ENCODE measurements around the gene TBC1D16.

TBC1D16 gene

DNA sequence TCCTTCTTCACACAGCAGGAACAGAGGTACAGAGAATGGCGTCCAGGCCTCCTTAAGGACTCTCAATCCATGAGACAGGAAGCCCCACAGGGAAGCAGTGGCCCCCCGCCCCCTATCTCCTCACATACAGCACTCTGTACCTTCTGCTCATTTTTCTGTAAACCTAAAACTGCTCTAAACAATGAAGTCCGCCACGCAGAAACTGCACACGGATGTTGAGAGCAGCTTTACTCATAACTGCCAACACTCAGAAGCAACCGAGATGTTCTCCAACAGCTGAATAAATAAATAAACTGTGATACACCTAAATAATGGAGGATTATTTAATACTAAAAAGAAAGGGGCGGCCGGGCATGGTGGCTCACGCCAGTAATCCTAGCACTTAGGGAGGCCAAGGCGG, 9.9 kb downstream of the TBC1D16 start:
- H3K4me2 ChIP-seq = no peak overlapping the region
- H3K36me3 ChIP-seq (ENCODE audit: insufficient read depth) = no peaks in the 10 kb centered on the region
- no peak overlapping the region for H3K4me3 ChIP-seq (IDR thresholded peaks at IDR 0.05; ENCODE audit: insufficient read depth, low read depth, low read length)
- no peaks in the 10 kb centered on the region for H3K79me2 ChIP-seq (ENCODE audit: insufficient read depth, low read depth)
- no peaks in the 10 kb centered on the region for H4K20me1 ChIP-seq (ENCODE audit: insufficient read depth)
- H3K27me3 ChIP-seq (ENCODE audit: insufficient read depth, low read depth) = no peaks in the 10 kb centered on the region
- H3K4me1 ChIP-seq (ENCODE audit: low read depth, poor library complexity, severe bottlenecking) = peaks cover 32% of the 10 kb centered on the region
- H3K9ac ChIP-seq = no peak overlapping the region
- no peak overlapping the region for H3K27ac ChIP-seq
- H2AFZ ChIP-seq (ENCODE audit: low read depth) = no peak overlapping the region
- TF ChIP-seq, protein P1, sequence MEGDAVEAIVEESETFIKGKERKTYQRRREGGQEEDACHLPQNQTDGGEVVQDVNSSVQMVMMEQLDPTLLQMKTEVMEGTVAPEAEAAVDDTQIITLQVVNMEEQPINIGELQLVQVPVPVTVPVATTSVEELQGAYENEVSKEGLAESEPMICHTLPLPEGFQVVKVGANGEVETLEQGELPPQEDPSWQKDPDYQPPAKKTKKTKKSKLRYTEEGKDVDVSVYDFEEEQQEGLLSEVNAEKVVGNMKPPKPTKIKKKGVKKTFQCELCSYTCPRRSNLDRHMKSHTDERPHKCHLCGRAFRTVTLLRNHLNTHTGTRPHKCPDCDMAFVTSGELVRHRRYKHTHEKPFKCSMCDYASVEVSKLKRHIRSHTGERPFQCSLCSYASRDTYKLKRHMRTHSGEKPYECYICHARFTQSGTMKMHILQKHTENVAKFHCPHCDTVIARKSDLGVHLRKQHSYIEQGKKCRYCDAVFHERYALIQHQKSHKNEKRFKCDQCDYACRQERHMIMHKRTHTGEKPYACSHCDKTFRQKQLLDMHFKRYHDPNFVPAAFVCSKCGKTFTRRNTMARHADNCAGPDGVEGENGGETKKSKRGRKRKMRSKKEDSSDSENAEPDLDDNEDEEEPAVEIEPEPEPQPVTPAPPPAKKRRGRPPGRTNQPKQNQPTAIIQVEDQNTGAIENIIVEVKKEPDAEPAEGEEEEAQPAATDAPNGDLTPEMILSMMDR (conservative IDR thresholded peaks at IDR 0.05; ENCODE audit: low read depth, low read length) = no peak

- H3K4me1 ChIP-seq (ENCODE audit: low read depth, poor library complexity, severe bottlenecking) = peaks cover 27% of the 10 kb centered on the region
- H3K9ac ChIP-seq = no peak overlapping the region
- TF ChIP-seq, protein P1 (conservative IDR thresholded peaks at IDR 0.05; ENCODE audit: low read depth, low read length) = no peak
- no peaks in the 10 kb centered on the region for H3K36me3 ChIP-seq (ENCODE audit: insufficient read depth)
- H3K4me2 ChIP-seq = no peak overlapping the region
- no peak overlapping the region for H2AFZ ChIP-seq (ENCODE audit: low read depth)
- no peak overlapping the region for H3K27ac ChIP-seq
- no peaks in the 10 kb centered on the region for H3K27me3 ChIP-seq (ENCODE audit: insufficient read depth, low read depth)
- no peaks in the 10 kb centered on the region for H4K20me1 ChIP-seq (ENCODE audit: insufficient read depth)
- no peak overlapping the region for H3K4me3 ChIP-seq (IDR thresholded peaks at IDR 0.05; ENCODE audit: insufficient read depth, low read depth, low read length)
- H3K79me2 ChIP-seq (ENCODE audit: insufficient read depth, low read depth) = no peaks in the 10 kb centered on the region
Observed at GRCh38 chr17:80025140-80025539, 10.5 kb downstream of the TBC1D16 start.

- H3K4me2 ChIP-seq = no peak overlapping the region
- TF ChIP-seq, protein P1 (conservative IDR thresholded peaks at IDR 0.05; ENCODE audit: low read depth, low read length) = no peak
- H3K27me3 ChIP-seq (ENCODE audit: insufficient read depth, low read depth) = no peaks in the 10 kb centered on the region
- peaks cover 27% of the 10 kb centered on the region for H3K4me1 ChIP-seq (ENCODE audit: low read depth, poor library complexity, severe bottlenecking)
- no peak overlapping the region for H3K4me3 ChIP-seq (IDR thresholded peaks at IDR 0.05; ENCODE audit: insufficient read depth, low read depth, low read length)
- H3K79me2 ChIP-seq (ENCODE audit: insufficient read depth, low read depth) = no peaks in the 10 kb centered on the region
- H3K27ac ChIP-seq = no peak overlapping the region
- H3K9ac ChIP-seq = no peak overlapping the region
- H2AFZ ChIP-seq (ENCODE audit: low read depth) = no peak overlapping the region
- no peaks in the 10 kb centered on the region for H3K36me3 ChIP-seq (ENCODE audit: insufficient read depth)
- H4K20me1 ChIP-seq (ENCODE audit: insufficient read depth) = no peaks in the 10 kb centered on the region
Observed at GRCh38 chr17:80024206-80024972, 11.3 kb downstream of the TBC1D16 start.

- TF ChIP-seq, protein P1 (conservative IDR thresholded peaks at IDR 0.05; ENCODE audit: low read depth, low read length) = no peak
- Histone ChIP-seq H3K36me3 (ENCODE audit: insufficient read depth) (no peaks in the 10 kb centered on the region), H3K79me2 (ENCODE audit: insufficient read depth, low read depth) (no peaks in the 10 kb centered on the region), H2AFZ (ENCODE audit: low read depth) (no peak overlapping the region), H3K4me3 (IDR thresholded peaks at IDR 0.05; ENCODE audit: insufficient read depth, low read depth, low read length) (no peak overlapping the region), H4K20me1 (ENCODE audit: insufficient read depth) (no peaks in the 10 kb centered on the region), H3K27ac (no peak overlapping the region), H3K4me1 (ENCODE audit: low read depth, poor library complexity, severe bottlenecking) (peaks cover 20% of the 10 kb centered on the region), H3K4me2 (no peak overlapping the region), H3K9ac (no peak overlapping the region), H3K27me3 (ENCODE audit: insufficient read depth, low read depth) (no peaks in the 10 kb centered on the region)
Observed at GRCh38 chr17:80023481-80024205, 12.0 kb downstream of the TBC1D16 start.

Measured in KMS-11 (cell line).